Activated CD4-positive, alpha-beta T cell treated with anti-CD3 and anti-CD28 coated beads, Interleukin-2, amount 50 U/mL, for 16 hours (primary cell): Measurements from ENCODE around the gene KLHDC3.

Experiments used
- DNase-seq: peaks from one replicate; pipeline ENCODE4 v3.0.0-alpha.2; 2020

Gene KLHDC3, protein sequence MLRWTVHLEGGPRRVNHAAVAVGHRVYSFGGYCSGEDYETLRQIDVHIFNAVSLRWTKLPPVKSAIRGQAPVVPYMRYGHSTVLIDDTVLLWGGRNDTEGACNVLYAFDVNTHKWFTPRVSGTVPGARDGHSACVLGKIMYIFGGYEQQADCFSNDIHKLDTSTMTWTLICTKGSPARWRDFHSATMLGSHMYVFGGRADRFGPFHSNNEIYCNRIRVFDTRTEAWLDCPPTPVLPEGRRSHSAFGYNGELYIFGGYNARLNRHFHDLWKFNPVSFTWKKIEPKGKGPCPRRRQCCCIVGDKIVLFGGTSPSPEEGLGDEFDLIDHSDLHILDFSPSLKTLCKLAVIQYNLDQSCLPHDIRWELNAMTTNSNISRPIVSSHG

DNA sequence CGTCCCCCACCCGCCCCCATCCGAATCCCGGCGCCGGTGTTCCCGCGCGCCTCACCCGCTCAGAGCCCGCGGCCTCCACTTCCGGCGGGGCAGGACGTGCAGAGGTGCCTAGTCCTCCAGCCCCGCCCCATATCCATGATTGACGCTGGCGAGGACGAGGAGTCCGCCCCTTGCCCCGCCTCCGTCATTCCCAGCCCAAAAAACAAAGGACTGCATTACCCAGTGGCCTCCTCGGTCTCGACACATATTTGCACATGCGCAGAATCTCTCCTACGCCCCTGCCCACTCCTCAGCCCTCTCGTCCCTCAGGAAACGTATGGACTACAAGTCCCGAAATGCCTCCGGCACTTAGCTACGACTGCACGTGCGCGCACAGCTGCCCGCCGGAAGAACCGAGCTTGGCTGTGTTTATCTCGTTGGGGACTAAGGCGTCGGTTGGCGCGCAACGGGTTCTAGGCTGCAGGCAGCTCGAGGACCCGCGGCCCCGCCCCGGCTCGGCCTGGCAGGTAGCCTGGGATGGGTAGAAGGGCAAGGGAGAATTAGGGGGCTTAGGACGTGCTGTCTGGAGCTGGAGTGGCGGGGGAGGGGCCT lies at the start of gene KLHDC3, which contains the start of gene MEA1:
KLHDC3 (plus strand) TSS at position 407 of the 591 bp plus-strand sequence. CDS start 2,944 bp downstream, outside the sequence.
MEA1 (minus strand) TSS at position 104 of the 591 bp plus-strand sequence. CDS start 133 bp downstream, outside the sequence.
- DNase-seq = peak; percentile 100

DNA sequence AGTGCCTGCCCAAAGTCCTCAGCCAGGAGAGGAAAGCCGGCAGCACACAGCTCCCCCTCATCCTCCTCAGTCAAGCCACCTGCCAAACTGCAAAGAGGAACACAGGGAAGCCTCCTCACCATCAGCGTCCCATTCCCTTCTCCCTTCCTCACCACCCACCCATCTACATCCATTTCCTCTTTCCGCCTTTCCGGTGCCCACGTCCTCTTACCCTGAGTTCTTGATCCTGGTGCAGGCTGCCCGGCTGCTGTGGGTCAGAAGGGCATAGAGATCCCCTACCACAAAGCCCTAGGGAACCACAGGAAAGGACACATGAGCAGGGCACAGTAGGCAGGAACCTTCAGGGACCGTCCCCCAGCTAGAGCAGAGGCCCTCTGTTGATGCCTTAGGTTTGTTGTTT lies 47.5 kb upstream of the KLHDC3 start:
- no peak for DNase-seq

DNA sequence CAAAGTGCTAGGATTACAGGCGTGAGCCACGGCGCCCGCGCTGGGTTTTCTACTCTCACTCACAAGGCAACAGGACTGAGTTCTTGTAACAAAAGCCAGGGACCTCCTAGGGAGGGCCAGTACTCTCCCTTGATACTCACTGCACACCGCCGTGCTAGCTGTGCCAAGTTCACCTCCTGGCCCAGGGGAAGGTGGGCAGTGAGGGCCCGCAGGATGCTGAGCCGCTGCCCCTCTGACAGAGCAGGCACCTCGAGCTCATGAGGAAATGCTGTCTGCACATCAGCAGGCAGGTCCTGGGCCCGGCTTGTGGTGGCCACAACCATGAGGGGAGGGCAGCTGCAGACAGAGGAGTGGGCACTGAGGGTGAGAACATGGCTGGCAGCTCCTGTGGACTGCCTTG lies 46.8 kb upstream of the KLHDC3 start:
- no peak for DNase-seq

DNA sequence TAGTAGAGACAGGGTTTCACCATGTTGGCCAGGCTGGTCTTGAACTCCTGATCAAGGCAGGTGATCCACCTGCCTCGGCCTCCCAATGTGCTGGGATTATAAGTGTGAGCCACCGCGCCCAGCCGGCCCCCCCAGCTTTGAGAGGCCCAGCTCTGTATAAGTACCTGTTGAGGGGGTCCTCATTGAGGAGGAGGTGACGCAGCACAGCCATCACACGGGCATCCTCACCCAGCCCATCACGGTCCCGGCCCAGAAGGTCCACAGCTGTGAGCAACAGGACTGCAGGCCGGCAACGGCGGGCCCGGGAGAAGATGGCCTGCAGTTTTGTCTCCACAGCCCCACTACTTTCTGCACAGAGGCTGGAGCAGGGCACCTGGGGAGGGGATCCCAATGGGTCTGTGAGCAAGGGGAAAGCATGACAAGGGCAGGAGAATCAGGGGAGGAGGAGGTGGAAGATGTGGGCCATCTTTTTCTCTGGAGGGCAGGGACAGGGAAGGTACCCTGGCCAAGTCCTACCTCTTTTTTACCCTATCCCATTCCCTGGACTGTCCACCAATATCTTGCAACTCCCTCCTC lies 45.8 kb upstream of the KLHDC3 start:
- no peak for DNase-seq

DNA sequence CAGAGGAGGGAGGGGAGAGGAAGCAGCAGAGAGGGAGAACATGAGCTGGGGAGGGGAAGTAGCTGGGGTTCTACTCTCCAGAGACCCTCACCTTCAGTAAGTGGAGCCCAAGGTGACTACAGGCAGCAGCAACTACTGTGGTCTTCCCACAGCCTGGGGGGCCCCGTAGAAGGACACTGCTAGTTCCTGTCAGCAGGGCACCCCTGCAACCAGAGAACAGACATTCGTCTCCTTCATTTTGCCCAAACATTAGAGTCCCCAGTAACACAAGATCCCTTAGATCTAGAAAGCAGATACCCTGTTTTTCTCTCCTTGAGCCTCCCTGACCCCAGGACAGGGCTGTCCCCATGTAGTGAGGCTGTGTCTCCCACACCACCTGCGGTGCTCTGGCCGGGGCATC lies 45.3 kb upstream of the KLHDC3 start:
- no peak for DNase-seq

DNA sequence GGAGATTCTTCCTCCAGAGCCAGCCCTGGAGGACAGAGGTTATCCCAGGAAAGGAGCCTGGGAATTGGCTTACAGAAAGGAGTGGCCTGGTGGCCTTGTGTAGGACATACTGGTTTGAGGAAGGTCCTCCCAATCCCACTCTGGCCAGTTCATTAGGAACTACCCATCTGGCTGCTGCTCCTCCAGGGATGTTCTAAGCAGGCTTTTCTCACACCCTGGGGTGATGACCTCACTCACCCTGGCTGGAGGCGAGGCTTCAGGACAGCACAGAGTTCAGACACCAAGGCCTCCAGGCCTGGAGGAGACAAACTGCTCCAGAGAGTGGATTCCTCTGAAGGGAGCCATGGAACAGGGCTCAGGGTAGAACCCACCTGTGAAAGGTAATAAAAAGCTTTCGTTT lies 44.6 kb upstream of the KLHDC3 start:
- DNase-seq = no peak

DNA sequence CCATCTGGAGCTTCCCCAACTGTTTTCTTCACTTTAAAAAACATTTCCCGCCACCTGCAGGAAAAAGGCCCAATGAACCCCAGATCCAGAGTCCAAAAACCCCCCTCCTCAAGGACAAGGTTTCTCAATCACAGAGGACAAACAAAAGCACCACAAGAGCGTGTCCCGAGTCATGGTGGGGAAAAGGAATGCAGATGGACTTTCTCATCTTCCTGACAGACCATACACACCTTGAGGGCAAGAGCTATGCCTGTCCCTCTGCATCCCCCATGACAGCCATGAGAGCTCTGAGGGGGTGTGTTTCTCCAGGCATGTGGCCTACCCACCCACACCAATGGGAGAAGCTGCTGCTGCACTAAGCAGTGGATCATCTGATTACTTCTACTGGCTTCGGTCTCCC lies 44.1 kb upstream of the KLHDC3 start:
- no peak for DNase-seq

DNA sequence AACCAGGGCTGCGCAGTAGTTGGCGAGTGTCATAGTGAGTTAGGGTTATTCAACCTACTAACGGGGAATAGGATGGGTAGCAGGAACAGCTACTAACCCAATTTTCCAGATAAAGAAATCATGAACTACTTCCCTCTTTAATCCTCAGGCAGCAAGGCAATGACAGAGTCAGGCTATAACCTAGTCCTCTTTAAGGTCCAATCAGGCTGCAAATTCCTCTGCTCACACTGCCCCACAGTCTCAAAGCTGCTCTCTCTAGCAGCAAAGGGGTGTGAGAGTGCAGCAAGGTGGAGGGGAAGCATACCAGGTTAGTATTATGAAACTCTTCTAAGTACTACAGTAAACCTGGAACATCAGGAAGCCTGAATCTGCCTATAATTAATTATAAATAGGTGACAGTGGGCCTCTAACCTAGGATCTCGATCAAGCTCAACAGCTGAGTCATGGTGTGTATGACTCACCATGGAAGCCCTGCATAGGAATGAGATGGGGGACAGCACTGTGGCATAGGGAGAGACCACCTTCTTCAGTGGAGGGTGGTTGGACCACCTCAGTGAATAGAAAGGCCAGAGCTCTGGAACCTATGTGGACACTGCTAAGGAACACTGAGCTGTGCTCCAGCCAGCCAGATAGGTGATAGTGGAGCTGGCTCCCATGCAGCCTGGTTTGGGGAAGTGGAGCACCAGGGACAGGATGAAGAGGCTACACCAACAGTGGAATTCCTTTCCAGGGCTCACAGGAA lies 43.0 kb upstream of the KLHDC3 start:
- no peak for DNase-seq

DNA sequence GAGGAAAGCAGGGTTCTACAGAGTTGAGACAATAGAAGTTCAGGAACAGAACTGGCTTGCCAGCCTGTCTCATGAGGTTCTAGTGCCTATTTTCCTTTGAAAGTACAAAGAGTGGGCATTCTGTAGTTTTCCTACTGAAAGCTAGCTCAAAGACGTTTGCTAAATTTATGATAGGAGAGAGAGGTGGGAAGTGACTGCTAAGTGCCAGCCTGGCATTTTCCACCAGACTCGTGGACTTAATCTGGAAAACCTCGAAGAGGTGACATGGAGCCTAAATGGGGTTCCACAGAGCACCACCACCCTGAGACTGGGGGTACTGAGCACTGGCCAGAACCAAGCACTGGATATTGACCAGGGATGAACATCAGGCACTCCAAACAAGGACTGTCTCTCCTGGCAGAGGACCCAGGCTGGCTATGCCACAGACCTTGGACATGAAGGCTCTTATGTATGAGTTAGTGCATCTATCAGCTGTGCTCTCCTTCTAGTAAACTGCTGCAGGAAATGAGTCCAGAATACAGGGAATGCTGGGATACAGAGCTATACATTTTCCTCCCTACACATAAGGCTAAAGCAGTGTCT lies 42.2 kb upstream of the KLHDC3 start:
- no peak for DNase-seq

DNA sequence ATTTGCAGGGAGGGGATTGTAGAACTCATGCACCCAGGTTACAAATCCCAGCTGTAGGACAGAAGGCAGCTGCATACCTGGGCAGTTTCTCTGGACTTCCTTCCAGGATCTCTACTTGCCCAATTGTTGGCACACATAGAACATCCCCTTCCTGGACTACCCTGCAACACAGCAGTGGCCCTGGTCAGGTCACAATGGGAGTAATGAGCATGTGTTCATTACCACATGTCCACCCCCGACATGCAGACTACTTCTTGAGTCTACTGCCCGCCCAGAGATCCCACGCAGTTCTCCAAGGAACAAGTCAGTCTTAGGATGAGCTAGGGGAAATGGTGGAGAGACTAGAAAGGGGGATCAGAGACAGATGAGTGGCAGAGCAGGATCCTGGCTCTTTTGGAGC lies 40.1 kb upstream of the KLHDC3 start:
- DNase-seq = no peak

DNA sequence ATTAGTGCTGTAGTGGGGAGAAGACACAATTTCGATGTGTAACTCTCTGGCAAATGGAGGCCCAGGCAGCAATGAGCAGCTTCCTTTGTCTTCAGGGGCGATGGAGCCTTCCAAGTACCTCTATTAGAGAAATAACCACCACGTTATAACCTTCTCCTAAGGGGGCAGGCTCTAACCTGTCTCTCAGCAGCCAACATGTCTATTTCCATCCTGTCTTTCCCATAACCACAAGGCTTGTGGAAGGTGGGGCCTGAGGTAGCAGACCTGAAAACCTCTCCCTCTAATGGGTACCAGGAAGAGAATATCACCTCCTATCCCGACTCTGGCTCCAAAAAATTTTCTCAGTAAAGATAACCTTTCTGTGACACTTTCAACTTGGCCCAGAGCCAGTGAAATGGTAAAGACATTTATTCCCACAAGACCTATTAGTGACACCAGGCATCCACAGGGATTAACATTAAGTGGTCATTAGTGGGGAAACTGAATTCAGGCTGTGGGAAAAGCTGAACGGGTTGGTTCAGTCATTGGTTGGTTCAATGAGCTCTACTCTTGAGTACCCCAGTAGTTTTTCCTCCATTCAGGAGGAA lies 39.0 kb upstream of the KLHDC3 start:
- no peak for DNase-seq

DNA sequence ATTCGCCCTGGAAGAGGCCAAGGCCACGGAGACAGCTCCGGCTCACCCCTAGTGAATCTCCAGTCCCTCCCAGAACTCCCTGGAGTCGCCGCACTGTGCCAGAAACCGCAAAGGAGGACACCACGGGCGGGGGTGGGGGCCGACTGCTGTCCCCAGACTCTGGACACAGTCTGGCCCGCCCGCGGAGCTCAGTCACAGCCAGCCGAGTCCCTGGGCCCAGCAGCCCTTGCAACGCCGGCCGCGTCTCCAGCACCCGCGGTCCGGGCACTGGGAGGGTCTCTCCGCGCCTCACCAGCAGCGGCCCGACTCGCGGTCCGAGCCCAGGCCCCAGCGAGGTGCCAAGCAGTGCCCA lies 35.6 kb upstream of the KLHDC3 start:
- DNase-seq = no peak

DNA sequence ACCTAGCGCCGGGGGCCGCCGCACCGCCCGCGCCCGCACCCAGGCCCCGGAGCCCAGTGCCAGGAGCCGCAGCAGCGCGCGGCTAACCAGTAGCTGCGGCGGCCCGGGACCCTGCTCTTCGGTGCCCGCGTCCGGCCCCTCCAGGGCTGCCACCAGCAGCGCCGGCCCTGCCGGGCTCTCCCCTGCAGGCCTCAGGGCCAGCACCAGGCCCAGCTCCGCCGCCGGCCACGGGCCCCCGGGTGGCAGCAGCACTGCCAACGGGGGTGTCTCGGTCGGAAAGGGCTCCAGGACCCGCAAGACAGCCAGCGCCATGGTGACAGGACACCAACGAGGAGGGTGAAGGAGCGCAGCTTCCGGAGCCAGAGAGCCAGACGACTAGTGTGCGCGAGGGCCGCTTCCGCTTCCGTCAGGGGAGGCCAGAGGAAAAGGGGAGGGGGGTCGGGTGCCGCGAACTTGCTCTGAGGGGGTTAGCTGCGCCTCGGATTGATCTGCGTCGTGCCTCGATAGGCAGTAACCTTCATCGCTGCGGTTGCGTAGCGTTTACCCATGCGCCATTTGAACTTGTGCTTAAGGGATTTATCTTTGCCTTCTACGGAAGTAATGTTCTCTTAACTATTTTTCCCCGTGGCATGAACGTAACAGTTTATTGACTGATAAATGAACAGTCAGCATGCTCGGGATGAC lies 35.1 kb upstream of the KLHDC3 start, which contains the start of gene PEX6:
PEX6 (minus strand) TSS at position 343 of the 684 bp plus-strand sequence; CDS start at position 312, 31 bp downstream.
- peak; percentile 96 for DNase-seq

DNA sequence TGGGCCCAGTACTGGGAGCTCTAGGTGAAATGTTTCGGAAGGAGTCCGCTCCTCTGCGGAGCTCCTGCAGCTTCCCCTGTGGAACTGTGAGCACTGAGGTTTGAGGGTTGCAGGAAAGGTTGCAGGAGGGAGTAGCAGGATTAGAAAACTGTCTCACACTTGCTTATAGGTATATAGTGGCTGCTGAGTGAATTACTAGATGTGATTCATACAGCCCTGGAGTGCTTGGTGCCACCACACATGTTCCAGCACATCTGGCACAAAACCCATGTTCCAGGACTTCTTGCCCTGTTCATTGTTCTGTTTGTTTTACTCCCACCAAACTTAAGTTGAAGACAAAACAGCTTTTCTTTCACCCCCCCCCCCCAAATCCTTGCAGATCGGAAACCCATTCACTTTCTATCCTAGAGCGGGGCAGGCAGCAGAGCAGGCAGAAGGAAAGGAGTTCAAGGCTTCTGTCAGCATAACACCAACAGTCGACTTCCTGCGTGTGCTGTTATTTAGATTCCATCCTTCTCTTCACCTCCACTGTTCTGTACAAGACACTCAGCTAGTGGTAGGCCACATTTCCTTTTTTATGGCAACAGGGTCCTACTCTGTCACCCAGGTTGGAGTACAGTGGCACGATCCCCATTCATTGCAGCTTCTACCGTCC lies 34.4 kb upstream of the KLHDC3 start:
- no peak for DNase-seq

DNA sequence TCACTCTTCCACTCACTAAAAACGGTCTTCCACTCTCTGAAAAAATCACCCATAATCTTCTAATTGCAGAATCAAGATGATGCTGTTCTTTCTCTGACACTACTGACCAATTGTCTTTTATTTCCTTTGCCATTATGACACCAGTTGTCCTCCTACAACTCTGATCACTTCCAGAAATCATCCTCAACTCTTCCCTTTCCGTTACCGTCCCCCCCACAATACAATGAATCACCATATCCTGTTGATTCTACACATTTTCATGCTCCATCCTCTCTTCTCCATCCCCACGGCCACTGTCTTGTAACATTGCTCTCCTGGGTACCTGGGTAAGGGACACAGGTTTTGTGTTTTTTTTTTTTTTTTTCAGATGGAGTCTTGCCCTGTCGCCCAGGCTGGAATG lies 32.2 kb upstream of the KLHDC3 start:
- DNase-seq = no peak

DNA sequence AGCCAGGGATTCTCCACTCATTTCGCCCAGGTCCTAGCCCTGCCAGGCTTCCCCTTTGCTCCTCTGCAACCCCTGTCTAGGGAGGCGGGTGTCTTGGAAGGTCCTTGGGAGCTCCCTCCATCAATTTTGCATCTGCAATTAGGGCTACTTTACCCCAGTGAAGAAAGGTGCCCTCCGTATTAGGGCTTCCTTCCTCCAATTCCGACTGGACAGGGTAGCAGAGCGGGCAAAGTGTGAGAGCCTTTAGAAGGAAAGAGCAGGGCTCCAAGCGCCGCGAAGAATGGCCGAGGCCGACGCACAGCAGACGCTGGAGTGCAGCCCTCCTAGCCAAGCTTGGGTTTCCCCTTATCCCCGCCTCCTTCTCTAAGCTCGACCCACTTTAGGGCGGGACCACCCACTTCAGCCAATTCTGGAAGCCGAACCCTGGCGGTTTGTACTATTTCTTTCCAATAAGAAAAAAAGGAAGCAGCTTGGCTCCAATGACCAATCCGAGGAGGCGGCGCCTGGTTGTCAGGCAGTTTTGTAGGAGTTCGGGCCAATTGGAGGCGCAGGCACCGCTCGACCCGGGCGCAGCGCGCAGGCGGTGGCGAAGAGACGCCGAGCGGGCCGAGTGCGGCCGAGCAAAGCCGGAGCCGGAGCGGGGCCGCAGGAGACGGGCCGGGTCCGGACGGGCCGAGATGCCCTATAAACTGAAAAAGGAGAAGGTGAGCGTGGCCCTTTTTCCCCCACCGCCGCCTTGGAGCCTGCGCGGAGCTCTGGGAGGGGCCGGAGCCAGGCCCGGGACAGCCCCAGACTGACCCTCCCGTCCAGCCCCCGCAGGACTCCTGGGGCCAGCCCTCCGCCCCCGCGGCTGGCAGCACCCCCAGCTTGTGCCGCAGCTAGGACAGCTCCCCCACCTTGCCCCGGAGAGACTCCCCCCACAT lies 29.8 kb upstream of the KLHDC3 start, which contains the start of gene PPP2R5D:
PPP2R5D (plus strand) TSS at position 570 of the 923 bp plus-strand sequence; CDS start at position 678, 108 bp downstream.
- DNase-seq = peak; percentile 99

DNA sequence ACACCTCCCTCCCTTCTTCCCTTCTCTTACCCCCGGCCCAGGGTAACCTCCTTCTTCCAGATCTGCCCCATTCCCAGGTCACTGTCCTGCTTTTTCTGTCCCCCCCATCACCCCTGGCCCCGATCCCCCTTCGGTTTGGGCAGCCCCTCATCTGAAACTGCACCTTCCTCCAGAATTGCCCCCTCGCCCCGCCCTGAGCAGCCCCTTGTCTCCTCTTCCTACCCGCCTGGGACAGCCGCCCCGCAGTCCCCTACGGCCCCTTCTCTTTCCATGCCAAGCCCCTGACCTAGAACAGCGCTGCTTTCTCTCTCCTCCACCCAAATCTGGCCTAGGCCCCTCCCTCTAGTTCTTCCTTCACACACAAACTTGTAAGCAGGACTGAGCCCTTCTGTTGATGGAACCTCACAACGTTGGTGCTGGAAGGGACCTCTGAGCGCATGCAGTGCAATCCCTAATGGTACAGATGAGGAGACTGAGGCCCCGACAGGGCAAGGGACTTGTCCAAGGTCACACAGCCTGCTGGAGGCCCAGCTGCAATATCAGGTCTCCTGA lies 29.0 kb upstream of the KLHDC3 start:
- DNase-seq = no peak

DNA sequence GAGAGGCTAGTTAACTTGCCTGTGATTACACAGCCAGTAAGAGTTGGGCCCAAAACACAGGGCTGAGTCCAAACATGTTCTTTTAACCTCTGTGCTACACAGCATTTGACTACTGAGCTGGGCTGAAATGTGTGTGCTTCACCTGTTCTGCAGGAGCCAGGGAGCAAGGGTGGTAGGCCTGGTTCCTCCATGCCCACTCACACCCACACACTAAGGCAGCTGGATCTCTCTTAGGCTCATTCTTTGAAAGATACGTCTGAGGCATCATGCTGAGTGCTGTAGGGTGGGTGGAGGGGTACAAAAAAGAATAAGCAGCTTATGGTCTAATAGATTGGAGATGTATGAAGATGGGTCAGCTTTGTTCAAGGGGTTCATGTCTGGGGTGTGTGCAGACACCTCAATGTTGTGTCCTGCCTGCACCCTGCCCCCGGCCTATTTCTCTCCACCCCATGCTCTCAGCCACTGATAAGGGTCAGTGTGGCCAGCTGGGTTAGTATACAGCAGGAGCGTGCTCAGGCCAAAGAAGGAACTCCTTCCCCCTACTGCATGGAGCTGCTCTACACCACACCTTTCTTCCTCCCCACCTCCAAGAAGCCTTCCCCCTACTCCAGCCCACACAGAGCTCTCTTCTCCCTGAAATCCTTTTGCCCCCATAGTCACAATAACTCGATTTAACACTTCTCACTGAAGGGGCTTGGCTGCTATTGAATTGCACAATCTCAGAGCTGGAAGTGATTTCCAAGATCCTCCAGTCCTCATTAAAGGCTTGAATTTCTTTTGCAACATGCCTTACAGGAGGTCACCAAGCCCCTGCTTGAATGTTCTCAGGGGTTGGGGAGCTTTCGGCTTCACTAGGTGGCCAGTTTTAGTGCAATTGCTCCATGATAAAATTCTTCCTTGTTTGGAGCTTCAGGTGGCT lies 26.3 kb upstream of the KLHDC3 start:
- DNase-seq = no peak
